GM18873 (cell line): ENCODE measurements around the gene EPN2.

ENCODE experiments used
- ATAC-seq: cut with Tn5 transposase; IDR thresholded peaks from one replicate; pipeline ENCODE4 v1.9.1; 2021; ENCODE audit warnings: mild to moderate bottlenecking, moderate library complexity, moderate number of reproducible peaks; ENCODE audit not compliant: unreplicated experiment, low FRiP score

The EPN2 gene

DNA sequence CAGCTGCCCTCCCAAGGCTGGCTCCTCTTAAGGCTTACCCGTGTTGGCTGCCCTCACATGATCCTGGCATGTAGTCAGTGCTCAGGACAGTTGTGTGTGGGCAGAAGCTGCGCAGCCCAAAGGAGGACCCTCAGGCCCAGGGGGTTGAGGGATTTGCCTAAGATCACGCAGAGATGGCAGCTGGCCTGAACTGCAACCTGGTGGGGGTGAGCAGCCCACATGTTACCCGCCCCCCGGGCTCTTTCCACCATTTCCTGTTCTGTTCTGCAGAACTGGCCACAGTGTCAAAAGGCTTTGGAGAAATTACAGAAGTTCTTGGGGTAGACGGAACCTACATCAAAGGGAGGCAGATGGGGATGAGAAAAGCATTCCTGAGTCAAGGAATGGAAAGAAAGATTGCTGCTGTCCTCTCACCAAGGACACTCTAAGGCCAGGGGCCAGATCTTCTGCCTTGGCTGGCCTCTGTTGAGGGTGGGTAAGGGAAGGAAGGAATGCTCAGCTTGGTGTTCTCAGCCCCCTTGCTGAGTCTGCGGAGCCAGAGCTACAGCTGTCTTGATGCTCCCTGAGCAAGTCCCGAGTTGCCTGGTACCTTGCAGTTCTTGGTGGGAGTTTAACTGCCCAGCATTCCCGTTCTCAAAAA is 53.0 kb downstream of the EPN2 start:
- ATAC-seq = no peak

DNA sequence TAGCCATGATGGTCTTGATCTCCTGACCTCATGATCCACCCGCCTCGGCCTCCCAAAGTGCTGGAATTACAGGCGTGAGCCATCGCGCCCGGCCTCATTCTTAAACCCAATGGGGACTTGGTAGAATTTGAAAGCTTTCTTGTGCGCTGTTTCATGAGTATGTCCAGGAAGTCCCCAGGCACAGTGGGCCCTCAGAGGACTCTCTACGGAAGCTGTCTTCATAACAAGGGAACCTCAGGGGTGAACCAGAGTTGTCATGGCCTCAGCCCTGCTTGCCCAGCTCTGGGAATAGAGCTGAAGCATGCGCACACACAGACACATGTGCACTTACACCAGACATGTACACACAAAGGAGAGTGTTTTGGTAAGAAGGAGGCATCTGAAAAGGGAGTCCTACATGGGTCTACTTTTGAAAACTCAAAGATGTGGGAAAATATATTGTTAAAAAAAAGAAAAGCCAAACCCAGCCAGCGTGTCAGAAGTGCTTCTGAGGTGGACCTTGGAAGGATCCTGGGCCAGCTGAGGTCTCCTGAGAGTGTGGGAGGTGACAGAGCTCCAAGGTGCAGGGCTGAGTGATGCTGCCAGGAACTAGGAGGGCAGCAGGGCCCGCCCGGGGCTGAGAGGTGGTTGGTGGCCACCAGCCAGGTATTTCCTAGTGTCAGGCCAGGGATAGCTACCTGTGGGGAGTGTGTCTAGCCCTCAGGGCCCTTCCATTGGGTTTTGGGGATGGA is 54.6 kb downstream of the EPN2 start:
- no peak for ATAC-seq

DNA sequence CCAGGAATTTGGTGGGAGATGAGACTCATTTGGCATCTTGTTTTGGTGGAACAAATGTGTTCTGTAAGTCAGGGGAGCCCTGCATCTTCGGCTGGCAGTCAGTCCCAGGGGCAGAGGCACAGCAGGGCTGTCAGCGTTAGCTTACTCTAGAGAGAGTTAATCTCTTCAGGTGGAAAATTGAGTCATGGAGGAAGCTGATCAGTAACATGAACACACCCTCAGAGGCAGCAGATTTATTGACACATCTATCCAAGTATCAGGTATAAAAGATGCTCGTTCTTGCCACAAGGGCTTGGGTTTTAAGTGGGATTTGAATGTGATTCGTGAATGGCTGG is 55.2 kb downstream of the EPN2 start:
- no peak for ATAC-seq

DNA sequence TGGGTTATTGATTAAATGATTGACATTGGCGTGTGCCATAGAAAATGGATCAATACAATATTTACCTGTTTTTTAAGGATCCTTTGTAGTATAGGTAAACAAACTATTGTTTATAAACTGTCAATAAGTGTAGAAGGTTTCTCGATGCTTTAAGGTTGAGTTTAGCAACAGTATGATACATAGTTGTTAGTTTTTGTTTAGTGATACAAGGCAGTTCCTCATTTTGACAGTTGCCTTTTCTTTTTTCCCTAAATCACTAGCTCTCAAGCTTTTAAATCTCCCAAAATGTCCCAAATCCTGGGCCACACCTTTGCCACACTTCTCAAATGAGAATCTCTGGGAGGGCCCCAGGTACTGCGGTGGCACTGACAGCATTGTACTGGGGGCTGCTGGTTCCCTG is 57.3 kb downstream of the EPN2 start:
- no peak for ATAC-seq

DNA sequence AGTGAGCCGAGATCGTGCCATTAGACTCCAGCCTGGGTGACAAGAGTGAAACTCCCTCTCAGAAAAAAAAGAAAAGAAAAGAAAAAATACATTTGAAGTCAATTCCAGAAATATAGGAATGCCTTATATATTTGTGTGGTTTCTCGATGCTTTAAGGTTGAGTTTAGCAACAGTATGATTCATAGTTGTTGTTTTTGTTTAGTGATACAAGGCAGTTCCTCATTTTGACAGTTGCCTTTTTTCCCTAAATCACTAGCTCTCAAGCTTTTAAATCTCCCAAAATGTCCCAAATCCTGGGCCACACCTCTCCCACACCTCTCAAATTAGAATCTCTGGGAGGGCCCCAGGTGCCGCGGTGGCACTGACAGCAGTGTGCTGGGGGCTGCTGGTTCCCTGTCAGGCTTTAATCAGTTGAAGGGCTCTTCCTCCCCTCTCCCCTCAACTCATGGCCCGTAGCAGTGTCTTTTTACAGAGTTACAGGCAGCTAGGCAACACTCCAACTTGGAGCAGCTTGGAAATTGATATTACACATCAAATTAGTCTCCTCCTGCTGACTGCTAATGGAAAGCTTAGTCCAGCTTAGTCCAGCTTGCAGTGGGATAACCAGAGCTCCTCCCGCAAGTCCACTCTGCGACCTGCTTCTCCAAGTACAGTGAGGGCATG is 58.4 kb downstream of the EPN2 start:
- ATAC-seq = no peak

DNA sequence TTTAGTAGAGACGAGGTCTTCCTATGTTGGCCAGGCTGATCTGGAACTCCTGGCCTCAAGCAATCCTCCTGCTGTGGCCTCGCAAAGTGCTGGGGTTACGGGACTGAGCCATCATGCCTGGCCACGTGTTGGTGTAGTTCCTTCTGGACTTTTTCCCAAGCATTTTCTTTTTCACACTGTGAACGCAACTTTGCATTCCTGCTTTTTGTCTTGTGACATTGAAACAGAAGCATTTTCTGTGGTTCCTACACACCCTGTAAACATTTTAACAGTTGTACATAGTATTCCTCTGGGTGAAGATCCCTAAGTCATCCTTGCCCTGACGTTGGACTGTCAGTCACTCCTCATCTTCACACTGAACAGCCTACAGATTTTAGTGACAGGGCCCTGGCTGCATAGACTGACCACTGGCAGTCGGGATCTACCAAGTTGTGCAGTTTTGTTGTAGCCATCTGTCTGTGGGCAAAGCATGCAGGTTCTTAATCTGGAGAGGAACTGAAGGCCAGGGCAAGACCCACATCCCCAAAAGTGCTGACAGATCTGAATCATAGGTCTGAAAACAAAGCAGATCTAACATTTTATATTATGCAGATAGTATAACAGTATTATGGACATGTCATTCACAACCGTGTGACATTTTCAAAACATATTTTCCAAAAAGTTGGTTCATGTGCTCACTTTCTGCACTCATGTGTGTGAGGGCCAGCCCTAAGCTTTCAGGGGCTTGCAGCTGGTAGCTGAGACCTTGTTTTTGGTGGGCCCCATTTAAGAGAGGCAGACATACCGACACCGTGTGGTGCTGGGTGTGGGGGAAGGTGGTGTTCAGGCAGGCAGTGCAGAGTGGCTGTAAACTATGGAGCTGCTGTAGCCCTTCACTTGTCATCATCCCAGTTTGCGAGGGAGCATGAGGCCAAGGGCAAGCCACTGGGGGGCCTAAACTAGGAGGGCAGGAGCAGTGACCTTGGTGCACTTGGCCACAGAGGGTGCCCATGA is 59.9 kb downstream of the EPN2 start:
- no peak for ATAC-seq

DNA sequence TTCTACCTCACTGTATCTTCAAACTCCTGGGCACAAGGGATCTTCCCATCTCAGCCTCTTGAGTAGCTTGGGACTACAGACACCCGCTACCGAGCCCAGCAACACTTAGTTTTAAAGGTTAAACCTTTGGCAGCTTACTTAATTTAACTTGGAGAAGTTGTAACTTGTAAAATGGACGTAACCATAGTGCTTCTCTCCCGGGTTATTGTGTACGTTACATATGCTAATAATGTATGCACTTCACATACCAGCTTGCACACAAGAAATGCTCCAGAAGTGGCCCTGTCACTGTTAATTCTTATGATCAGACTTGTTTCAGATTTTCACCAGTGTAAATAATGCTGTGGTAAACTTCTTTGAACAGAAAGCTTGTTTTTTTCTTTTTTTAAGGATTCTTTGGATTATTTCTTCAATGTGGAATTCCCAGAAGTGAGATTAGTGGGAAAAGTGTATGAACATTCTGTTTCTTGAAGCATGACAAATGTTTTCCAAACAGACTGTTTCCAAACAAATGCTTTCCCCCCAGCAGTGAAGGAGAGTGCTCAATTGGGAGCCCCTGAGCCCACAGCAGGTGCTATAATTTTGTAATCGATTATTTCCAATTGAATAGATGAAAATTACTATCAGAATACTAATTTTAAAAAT is 61.5 kb downstream of the EPN2 start:
- no peak for ATAC-seq

DNA sequence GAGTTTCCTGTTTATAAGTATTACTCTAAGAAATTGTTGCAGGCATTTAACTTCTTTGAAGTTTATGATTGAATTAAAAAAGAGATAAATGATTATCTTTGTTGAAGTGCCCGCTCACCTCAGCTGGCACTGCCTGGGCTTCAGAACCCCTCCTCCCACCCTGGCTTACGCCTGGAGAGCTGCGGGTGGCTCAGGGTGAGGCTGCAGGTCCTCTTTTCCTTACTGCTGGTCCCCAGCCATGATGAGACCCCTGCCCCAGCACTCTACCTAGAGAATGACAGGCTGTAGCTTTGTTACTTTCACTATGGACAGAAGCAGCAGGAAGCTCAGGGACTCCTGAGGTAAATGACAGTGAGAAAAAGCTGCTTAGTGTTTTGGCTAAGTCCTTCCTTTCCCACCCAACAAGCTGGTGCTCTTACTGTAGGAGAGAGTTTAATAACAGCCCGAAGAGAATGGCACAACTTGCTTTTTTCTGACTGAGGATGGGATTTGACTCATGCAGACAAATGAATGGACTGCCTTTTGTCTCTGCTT is 62.1 kb downstream of the EPN2 start:
- no peak for ATAC-seq

DNA sequence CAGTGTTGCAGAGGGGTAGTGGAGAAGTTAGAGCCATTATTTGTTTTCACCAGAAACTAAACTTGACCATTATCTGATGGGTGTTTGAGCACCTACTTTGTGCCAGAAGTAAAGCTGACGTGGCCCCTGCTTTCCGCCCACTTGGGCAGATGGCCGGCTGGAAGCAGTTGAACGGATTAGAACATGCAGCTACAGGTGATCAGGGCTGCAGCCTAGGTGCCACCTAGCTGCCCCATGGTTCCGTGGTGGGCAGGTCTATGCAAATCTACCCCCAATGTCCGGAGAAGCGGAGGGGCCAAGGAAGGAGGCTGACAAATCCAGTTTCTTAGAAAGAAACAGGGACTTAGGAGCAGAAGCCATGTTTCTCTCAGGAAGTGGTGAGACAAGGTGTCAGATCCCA is 62.7 kb downstream of the EPN2 start:
- ATAC-seq = no peak

DNA sequence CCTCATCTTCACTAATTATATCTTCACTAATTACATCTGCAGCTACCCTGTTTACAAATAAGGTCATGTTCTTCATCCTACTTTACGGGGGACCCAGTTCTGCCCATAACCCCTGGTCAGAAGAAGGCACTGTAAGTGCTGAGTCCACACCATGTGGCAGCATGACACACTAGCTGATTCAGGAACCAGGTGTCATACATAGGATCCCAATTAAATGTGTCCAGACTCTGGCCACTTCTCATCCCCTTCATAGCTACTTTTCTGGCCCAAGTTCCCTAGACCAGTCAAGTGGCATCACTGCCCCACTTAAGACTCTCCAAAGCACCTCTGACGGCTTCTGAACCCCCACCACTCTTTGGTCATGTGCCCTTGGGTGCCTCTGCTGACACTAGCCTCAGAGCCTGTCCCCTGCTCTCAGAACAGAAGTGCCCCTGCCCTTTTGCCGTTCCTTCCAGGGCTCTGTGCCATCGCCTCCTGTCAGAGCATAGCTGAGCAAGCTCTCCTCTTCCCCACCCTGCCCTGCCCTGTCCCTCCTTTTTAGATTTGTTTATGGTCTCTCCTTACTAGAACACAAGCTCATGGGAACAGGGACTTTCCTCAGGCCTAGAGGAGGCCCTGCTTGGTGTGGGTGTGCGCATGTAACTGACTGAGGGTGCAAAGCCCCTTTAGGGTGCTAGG is 64.2 kb downstream of the EPN2 start:
- ATAC-seq = no peak

DNA sequence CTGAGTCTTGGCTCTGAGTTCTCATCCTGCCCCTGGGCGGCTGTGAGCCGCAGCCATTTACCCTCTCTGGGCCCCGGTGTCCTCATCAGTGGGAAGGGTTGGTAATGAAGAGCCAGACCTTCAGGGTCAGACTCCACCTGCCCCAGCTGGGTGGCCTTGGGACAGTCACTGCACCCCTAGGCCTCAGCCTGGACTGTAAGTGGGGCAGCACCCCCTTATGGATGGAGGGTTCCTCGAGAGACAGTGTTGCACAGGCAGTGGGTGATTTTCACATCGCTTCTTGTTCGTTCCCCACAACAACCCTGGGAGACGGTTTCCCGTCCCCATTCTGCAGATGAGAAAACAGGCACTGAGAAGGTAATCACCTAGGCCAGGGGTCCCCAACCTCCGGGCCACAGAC is 64.8 kb downstream of the EPN2 start:
- ATAC-seq = no peak

DNA sequence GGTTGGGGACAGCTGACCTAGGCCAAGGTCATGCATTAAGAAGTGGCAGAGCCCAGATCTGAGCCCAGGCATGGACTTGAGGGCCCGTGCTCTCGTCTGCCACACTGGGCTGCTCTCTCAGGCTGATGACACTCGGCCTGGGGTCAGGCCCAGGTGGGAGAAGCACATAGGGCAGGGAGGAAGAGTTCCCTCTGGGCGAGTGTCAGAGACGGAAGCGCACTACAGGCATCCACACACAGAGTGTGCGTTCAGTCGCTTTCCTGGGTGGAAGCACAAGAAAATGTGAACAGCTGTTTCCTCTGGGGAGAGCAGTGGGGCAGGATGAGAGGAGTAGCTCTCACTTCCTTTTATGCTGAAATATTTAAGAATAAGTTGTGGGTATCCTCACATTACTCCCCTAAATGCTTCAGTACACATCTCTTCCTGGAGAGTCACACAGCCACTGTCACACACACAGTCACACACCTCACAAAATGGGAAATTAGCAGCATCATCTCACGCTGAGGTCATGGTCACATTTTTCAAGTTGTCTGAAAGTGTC is 65.7 kb downstream of the EPN2 start:
- ATAC-seq = no peak

DNA sequence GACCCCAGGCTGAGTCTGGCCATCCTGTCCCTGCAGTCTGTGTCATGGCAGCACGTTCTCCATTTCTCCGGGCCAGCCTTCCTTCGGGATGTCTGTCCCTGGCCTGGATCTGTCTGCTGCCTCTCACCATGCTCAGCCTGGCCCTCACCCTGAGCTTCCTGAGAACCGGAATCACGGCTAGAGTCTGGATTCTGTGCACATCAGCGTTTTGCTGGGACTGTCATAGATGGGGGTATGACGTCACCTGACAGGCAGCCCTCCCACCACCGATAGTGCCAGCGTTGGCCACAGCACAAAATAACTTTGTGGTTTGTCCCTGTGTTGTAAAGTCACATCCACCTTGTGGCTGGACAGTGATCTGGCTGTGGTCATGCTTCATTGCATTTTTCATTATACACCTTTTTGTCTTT is 66.2 kb downstream of the EPN2 start:
- ATAC-seq = no peak

DNA sequence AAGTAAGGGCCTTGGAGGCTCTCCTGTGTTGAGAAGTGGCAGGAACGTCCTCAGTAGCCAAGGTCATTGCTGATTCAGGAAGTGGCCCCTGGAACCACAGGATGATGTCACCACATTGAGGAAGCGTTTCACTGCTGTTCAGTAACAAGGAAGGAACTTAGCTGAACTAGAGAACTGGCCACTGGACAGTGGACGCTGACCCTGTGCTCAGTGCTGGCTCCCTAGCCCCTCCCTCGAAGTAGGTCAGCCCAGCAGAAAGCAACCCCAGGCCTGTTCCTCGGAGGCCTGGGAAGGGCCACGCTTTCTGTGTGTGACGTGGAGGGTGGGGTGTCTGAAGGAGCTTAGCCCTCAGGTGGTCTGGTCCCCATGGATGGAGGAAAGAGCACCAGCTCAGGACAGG is 67.0 kb downstream of the EPN2 start:
- ATAC-seq = no peak

DNA sequence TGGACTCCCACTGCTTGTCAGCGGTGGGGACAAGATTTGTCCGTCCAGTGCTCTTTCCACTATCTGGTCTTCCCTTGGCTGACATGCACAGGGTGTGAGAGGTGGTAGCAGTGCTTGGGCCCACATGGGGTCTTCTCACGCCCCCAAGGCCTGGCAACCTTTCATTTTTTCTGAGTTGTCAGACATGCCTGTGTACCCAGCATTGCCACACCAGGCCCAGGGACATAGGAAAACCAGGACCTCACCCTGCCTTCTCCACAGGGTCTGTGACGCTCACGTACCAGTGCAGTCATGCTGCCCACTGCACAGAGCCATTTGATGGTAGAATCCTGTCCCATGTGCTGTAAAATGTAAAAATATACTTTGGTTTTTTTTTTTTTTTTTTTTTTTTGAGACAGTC is 67.6 kb downstream of the EPN2 start:
- ATAC-seq = no peak

DNA sequence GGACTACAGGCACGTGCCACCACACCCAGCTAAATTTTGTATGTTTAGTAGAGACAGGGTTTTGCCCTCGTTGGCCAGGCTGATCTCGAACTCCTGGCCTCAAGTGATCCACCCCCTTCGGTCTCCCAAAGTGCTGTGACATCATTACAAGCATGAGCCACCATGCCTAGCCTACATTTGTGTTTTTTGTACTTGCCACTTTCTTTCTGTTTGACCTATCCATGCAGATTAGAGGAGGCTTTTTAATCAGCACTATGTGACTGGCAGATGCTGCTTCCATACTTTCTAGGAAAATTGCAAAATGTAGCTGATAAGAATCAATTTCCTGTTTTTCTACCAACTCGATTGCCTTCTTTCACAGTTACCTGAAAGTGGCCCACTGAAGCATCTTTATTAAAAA is 68.1 kb downstream of the EPN2 start:
- ATAC-seq = no peak

DNA sequence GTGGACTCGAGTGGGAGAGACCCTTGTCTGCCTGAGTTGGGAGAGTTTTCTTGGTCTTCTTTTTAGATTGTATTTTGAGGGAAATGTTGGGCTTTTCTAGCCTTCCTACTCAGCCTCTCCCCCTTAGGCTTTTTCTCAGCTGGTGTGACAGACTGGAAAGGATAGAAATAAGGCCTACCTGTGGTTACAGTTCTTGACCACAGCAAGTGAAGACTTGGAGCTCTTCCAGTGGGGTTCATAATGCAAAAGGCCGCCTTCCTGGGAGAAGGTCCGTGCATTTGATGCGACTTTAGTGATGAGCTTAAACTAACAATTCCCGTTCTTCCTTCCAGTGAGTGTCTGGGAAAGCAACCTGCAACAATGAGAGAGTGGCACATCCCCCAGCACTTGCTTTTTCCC is 68.6 kb downstream of the EPN2 start:
- ATAC-seq = no peak

DNA sequence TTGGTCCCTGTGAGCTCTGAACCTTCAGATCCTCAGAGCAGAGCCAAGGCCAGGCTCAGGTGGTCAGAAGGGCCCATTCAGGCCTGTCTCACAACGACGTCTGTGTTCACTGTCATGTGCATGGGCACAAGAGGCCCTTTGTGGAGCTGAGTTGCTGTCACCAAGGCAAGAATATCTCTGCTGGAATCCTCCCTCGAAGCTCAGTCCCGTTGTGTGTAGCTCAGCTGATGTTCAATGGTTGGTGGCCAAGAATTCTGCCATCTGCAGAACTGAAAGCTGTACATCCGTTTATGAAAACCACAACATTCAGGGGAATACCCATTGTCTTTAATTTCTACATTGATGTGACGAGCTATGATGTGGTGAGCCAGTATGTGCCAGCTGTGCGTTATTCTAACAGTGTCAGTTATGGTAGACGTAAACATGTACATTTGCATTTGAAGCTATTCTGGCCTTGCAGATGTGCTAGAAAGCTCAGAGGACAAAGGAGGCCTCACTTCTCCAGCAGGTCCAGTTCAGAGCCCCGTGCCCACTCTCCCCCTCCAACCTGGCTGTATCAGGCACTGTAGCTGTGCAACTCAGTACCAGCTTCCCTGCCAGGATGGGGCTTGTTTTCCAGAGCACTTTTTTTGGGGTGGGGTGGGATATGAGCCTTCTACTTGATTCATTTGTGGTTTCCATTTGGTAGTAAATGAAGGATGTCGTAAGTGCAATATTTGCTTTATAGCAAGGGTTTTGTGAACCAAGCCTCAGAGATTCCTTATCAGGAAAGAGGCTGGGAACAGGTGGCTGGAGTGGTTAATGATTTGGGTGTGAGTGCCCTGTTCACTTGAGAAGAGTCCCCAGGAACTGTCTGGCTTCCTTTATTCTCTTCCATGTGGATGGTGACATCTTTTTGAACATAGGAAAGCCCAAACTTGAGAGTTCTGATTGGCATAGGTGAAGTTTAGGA is 69.3 kb downstream of the EPN2 start:
- ATAC-seq = peak; percentile 85
